Measurements from ENCODE around the gene DCBLD2.
"Not testable (repeated sequence)": the region's sequence is repeated elsewhere in the genome, so short reads cannot be mapped to it uniquely, and the experiment has no call there.

The DCBLD2 gene

DNA sequence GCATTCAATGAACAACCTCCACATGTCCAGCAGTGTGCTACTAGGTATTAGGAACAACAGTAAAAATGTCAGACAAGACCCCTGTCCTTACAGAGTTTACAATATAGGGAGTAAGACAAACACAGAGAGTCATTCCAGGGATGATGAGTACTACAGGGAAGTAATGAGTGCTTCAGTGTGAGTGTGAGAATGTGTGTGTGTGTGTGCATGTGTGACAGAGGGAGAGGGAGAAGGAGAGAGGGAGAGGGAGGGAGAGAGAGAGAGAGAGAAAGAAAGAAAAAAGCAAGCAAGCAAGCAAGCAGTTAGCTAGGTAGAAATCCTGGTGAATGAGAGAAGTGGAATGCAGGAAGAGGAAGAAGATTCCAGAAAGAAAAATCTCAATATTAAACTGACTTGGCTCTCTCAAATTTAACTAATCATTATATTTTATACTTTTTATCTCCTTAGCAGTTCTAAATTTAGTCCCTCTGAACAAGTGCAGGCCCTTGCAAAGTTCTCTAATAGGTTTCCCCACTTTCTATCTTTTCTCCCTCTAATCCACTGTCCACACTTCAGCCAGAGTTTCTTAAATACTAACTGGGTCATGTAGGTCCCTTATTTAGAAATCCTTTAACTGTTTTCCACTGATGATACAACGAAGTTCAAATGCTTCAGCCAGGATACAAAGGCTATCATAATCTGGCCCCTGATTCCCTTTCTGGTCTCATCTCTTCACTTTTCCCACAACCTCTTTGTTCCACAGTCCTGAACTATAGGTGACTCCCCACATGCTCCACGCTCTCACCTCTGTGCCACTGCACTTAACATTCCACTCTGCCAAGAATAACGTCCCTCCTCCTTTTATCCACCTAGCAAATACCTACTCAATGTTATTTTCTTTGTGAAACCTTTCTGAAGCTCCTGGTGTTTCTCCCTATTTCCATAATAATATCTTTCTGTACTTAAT is 10.3 kb downstream of the DCBLD2 start:
- DNase-seq (ENCODE audit: extremely low read depth in 1 of 2, low read depth in 1 of 2): no peak

GRCh38 chr3:98890181-98890835 is 11.2 kb downstream of the DCBLD2 start:
- DNase-seq (ENCODE audit: extremely low read depth in 1 of 2, low read depth in 1 of 2): no peak

GRCh38 chr3:98887684-98888083 is 13.8 kb downstream of the DCBLD2 start:
- DNase-seq (ENCODE audit: extremely low read depth in 1 of 2, low read depth in 1 of 2): no peak

DNA sequence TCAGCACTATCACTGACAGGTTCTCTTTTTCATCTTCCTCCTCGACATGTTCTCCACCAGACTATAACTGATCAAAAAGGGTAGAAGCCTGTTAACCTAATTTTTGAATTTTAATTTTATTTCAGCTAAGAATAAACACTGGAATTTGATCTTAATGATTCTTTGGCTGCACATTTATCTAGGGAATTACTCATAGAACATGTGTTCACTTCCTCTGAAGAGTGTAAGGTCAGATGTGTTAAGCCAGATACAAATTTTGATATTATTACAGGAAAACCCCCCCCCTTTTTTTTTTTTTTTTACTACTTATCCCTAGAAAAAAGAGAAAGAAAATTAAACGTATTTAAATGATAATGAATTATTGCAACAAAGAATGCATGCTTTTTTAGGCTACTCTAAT is 15.0 kb downstream of the DCBLD2 start:
- no peak for DNase-seq (ENCODE audit: extremely low read depth in 1 of 2, low read depth in 1 of 2)

GRCh38 chr3:98885851-98886250 is 15.6 kb downstream of the DCBLD2 start:
- no peak for DNase-seq (ENCODE audit: extremely low read depth in 1 of 2, low read depth in 1 of 2)

- no peak for DNase-seq (ENCODE audit: extremely low read depth in 1 of 2, low read depth in 1 of 2)
These were observed 16.7 kb downstream of the DCBLD2 start for GRCh38 chr3:98884675-98885371.

- not testable (repeated sequence) for DNase-seq (ENCODE audit: extremely low read depth in 1 of 2, low read depth in 1 of 2)
These were observed 18.7 kb downstream of the DCBLD2 start for GRCh38 chr3:98882614-98883333.

- DNase-seq (ENCODE audit: extremely low read depth in 1 of 2, low read depth in 1 of 2): no peak
These were observed 24.4 kb downstream of the DCBLD2 start for GRCh38 chr3:98877132-98877531.

- DNase-seq (ENCODE audit: extremely low read depth in 1 of 2, low read depth in 1 of 2): no peak
These were observed 26.0 kb downstream of the DCBLD2 start for GRCh38 chr3:98875535-98875934.

GRCh38 chr3:98874602-98875249 is 26.8 kb downstream of the DCBLD2 start:
- no peak for DNase-seq (ENCODE audit: extremely low read depth in 1 of 2, low read depth in 1 of 2)

- DNase-seq (ENCODE audit: extremely low read depth in 1 of 2, low read depth in 1 of 2): no peak
These were observed 32.1 kb downstream of the DCBLD2 start for GRCh38 chr3:98869391-98869790.

- DNase-seq (ENCODE audit: extremely low read depth in 1 of 2, low read depth in 1 of 2): not testable (repeated sequence)
These were observed 43.5 kb downstream of the DCBLD2 start for GRCh38 chr3:98857971-98858370.

- not testable (repeated sequence) for DNase-seq (ENCODE audit: extremely low read depth in 1 of 2, low read depth in 1 of 2)
These were observed 44.2 kb downstream of the DCBLD2 start for GRCh38 chr3:98857258-98857657.

DNA sequence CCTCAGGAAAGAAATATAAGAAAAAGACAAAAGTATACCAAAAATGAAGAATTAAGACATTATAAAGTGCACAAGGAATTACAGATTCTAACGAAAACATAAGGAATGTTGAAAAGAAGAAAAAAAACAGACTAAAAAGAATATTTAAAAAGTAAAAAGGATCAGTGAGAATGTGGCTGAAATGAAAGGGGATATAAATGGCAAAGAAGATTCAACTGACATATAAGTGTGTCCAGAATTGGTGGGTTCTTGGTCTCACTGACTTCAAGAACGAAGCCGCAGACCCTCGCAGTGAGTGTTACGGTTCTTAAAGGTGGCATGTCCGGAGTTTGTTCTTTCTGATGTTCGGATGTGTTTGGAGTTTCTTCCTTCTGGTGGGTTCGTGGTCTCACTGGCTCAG is 44.8 kb downstream of the DCBLD2 start:
- DNase-seq (ENCODE audit: extremely low read depth in 1 of 2, low read depth in 1 of 2): no peak

- no peak for DNase-seq (ENCODE audit: extremely low read depth in 1 of 2, low read depth in 1 of 2)
These were observed 45.6 kb downstream of the DCBLD2 start for GRCh38 chr3:98855806-98856400.

DNA sequence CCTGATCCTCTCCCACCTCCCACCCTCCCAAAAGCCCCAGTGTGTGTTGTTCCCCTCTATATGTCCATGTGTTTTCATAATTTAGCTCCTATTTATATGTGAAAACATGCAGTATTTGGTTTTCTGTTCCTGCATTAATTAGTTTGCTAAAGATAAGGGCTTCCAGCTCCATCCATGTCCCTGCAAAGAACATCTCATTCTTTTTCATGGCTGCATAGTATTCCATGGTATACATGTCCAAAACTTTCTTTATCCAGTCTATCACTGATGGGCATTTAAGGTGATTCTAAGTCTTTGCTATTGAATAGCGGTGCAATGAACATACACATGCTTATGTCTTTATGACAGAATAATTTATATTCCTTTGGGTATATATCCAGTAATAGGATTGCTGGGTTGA is 53.4 kb downstream of the DCBLD2 start:
- no peak for DNase-seq (ENCODE audit: extremely low read depth in 1 of 2, low read depth in 1 of 2)

- DNase-seq (ENCODE audit: extremely low read depth in 1 of 2, low read depth in 1 of 2): no peak
These were observed 55.4 kb downstream of the DCBLD2 start for GRCh38 chr3:98846101-98846500.

- no peak for DNase-seq (ENCODE audit: extremely low read depth in 1 of 2, low read depth in 1 of 2)
These were observed 58.1 kb downstream of the DCBLD2 start for GRCh38 chr3:98843266-98843959.

GRCh38 chr3:98839846-98840245 is 61.6 kb downstream of the DCBLD2 start:
- no peak for DNase-seq (ENCODE audit: extremely low read depth in 1 of 2, low read depth in 1 of 2)
